Measurements from ENCODE around the gene HAUS5. TPM values are rescaled to one million over a fixed set of nuclear protein-coding genes. Genes with fewer than 3 reads are reported as not detected.

Gene HAUS5
- total and polyA plus RNA-seq, 2 of the 8 experiments (the other 6 are each of a cell fraction or from before 2014, with no cell fraction given), result 13.8 to 25.7 TPM

GRCh38 chr19:35656700-35657099 is 44.2 kb downstream of the HAUS5 start:
- Histone ChIP-seq H4K20me1 (replicated peaks in 1 of 2; ENCODE audit: control insufficient read depth in 1 of 2, insufficient read depth in 2 of 2, low read length in 2 of 2) (peaks cover 0 to 16% of the 10 kb centered on the region in 2 experiments), H3K4ac (replicated peaks; ENCODE audit: insufficient read length, low read depth, low read length) (no peak overlapping the region), H3K36me3 (ENCODE audit: control insufficient read depth in 2 of 4, insufficient read depth in 4 of 4, low read length in 3 of 4) (peaks cover 7 to 50% (median 32%) of the 10 kb centered on the region in 4 experiments; a peak in 7 of 8 replicates), H3K27ac (ENCODE audit: low read depth, low read length) (no peak overlapping the region), H3K79me2 (ENCODE audit: control insufficient read depth in 1 of 2, insufficient read depth in 2 of 2, low read length in 2 of 2) (no peaks in the 10 kb centered on the region), H2AFZ (ENCODE audit: low read length) (no peak overlapping the region), H4K91ac (replicated peaks; ENCODE audit: insufficient read length, low read length) (no peak overlapping the region), H4K5ac (ENCODE audit: insufficient read length, low read depth, low read length) (no peak overlapping the region), H2AK5ac (ENCODE audit: low read depth, low read length) (no peak overlapping the region), H3K4me2 (ENCODE audit: insufficient read depth in 1 of 2, low read depth in 2 of 2, low read length in 2 of 2) (no peak overlapping the region), H3K56ac (replicated peaks; ENCODE audit: insufficient read length, low read depth, low read length) (no peak overlapping the region), H3K14ac (ENCODE audit: insufficient read length) (no peak overlapping the region), H3K18ac (ENCODE audit: extremely low read depth, low read length) (no peak overlapping the region), H4K8ac (ENCODE audit: extremely low read depth, insufficient read depth, low read length) (no peak overlapping the region), H3K4me1 (replicated peaks in 1 of 4; ENCODE audit: control insufficient read depth in 3 of 4, insufficient read depth in 4 of 4, low read length in 3 of 4) (no peaks in the 10 kb centered on the region), H3K9ac (replicated peaks in 1 of 4; ENCODE audit: extremely low read depth in 1 of 4, low read depth in 3 of 4, low read length in 3 of 4) (no peak overlapping the region), H3K79me1 (ENCODE audit: low read depth, low read length) (peaks cover 2% of the 10 kb centered on the region; the same call in 1 of the 2 replicates), H2BK15ac (ENCODE audit: low read length) (no peak overlapping the region), H2BK5ac (ENCODE audit: low read depth, low read length) (no peak overlapping the region), H3K27me3 (replicated peaks in 1 of 4; ENCODE audit: control insufficient read depth in 3 of 4, extremely low read depth in 1 of 4, insufficient read depth in 3 of 4, low read length in 3 of 4) (no peaks in the 10 kb centered on the region), H3K23me2 (ENCODE audit: low read depth, low read length) (no peaks in the 10 kb centered on the region), H3K23ac (ENCODE audit: insufficient read length) (no peak overlapping the region), H3K4me3 (ENCODE audit: extremely low read depth in 1 of 4, insufficient read depth in 2 of 4, low read depth in 3 of 4, low read length in 4 of 4) (no peak overlapping the region), H3K9me3 (ENCODE audit: insufficient read depth in 2 of 2, low read depth in 1 of 2, low read length in 1 of 2) (peaks cover 0 to 2% of the 10 kb centered on the region in 2 experiments; a peak in 1 of 4 replicates), H2BK120ac (replicated peaks; ENCODE audit: low read depth, low read length) (no peak overlapping the region), H2BK20ac (ENCODE audit: low read length) (no peak overlapping the region), H2BK12ac (ENCODE audit: low read depth, low read length) (no peak overlapping the region)
- ChIA-PET CTCF (ENCODE audit: partially characterized antibody) (interaction anchor here (1.3 to 3.3 kb wide), 5 partner anchors 9 to 100 kb away, joined by 3 to 15 read pairs (median 8); partner anchors contain the start of gene COX6B1), POLR2A (ENCODE audit: partially characterized antibody) (interaction anchor here (1.6 kb wide), 1 partner anchor 12 kb away, joined by 4 read pairs; no protein-coding TSS in a partner anchor)
- DNase-seq (ENCODE audit: low read depth in 1 of 2, low spot score in 2 of 2) (no peak), FAIRE-seq (no peak)
- WGBS, 2 experiments (ENCODE audit: extremely low coverage in 1 of 2, insufficient coverage in 1 of 2, insufficient read length in 1 of 2, insufficient replicate concordance in 2 of 2, low coverage in 1 of 2, low lambda C conversion rate in 2 of 2, missing lambda C conversion rate in 1 of 2), result 91% methylated on average over 6 of the region's 6 CpGs; no CpG with 5 or more reads in 1 of the 2 experiments
- TF ChIP-seq HDAC6 (IDR thresholded peaks at IDR 0.05; ENCODE audit: low read depth, low read length) (no peak), SP4 (IDR thresholded peaks at IDR 0.05; ENCODE audit: low read length) (no peak), NRF1 (IDR thresholded peaks at IDR 0.05; ENCODE audit: low read depth, low read length) (no peak), MAFK (IDR thresholded peaks at IDR 0.05; ENCODE audit: low read depth, low read length) (no peak), KDM5A (IDR thresholded peaks at IDR 0.05; ENCODE audit: low read length) (no peak), CEBPB (IDR thresholded peaks at IDR 0.05; ENCODE audit: low read depth, low read length) (no peak), ATF3 (IDR thresholded peaks at IDR 0.05; ENCODE audit: insufficient read depth, low read depth, low read length) (no peak), NANOG (IDR thresholded peaks at IDR 0.05; ENCODE audit: insufficient read depth, low read depth, low read length, poor library complexity, severe bottlenecking) (no peak), SAP30 (IDR thresholded peaks at IDR 0.05; ENCODE audit: insufficient read depth, insufficient replicate concordance, low read length) (no peak), SUZ12 (IDR thresholded peaks at IDR 0.05; ENCODE audit: low read length) (no peak), SIX5 (IDR thresholded peaks at IDR 0.05; ENCODE audit: low read depth, low read length) (no peak), E2F6 (IDR thresholded peaks at IDR 0.05) (no peak), KDM1A (IDR thresholded peaks at IDR 0.05; ENCODE audit: borderline replicate concordance, low read length) (no peak)
